Activated T-helper 17 cell treated with anti-CD3 and anti-CD28 coated beads, Interleukin-2, amount 50 U/mL, for 72 hours (primary cell): ENCODE data around the gene CRYZL1. TPM values are rescaled to one million over a fixed set of nuclear protein-coding genes. Genes with fewer than 3 reads are reported as not detected.

Source experiments
- ATAC-seq: fragments of 150-1000 bp; cut with Tn5 transposase; replicated peaks from 2 replicates; pipeline ENCODE4 v1.10.0; 2021; ENCODE audit warnings: mild to moderate bottlenecking, moderate library complexity
- H3K27ac Mint-ChIP-seq: one replicate; pipeline ENCODE4 v1.8.0; 2022; ENCODE audit warnings: mixed read lengths
- H3K27me3 Mint-ChIP-seq: one replicate; pipeline ENCODE4 v1.8.0; 2022; ENCODE audit warnings: mixed read lengths
- H3K36me3 Mint-ChIP-seq: one replicate; pipeline ENCODE4 v1.8.0; 2022; ENCODE audit warnings: low read depth, mild to moderate bottlenecking, mixed read lengths
- H3K4me1 Mint-ChIP-seq: one replicate; pipeline ENCODE4 v1.8.0; 2022; ENCODE audit warnings: mixed read lengths
- H3K4me3 Mint-ChIP-seq: one replicate; pipeline ENCODE4 v1.8.0; 2022; ENCODE audit warnings: mild to moderate bottlenecking, mixed read lengths
- H3K9me3 Mint-ChIP-seq: one replicate; pipeline ENCODE4 v1.8.0; 2022; ENCODE audit warnings: mixed read lengths
- total RNA-seq, 2 donors: library from RNA; stranded (reverse); gene quantifications; one replicate each; pipeline ENCODE4 v1.2.3, GENCODE V29; 2022

CRYZL1 gene
- total RNA-seq, 2 donors from 2014 or later: 29.5 to 52.8 TPM

DNA sequence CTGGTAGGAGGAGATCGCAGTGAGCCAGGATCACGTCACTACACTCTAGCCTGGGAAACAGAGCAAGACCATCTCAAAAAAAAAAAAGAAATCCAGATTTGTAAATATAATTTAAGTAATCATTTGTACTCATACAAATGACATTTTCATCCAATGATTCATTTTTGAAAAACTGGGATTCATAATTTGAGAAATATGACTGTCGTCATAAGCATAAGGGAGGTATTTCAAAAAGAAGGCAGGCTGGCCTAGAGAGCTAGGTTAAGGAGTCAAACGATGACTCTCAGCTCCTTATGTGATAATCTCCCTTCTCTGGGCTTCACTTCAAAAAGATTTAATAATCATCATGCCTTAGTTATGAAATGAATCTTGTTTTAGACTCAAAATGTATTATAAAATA is 101.9 kb downstream of the CRYZL1 start:
- Mint-ChIP-seq H3K4me1 (peaks cover 15% of the 10 kb centered on the region), H3K9me3 (no peaks in the 10 kb centered on the region), H3K36me3 (peaks cover 92% of the 10 kb centered on the region), H3K4me3 (no peak overlapping the region), H3K27me3 (no peaks in the 10 kb centered on the region), H3K27ac (no peak overlapping the region)
- ATAC-seq: no peak

Other genes with a start within 250 kb of the CRYZL1 start
- 1 to 10 TPM; 5.8 to 8.5 TPM for gene IFNGR2, start 238.3 kb downstream of the CRYZL1 start, total RNA-seq
- 10 to 100 TPM; 20.0 to 22.5 TPM for gene TMEM50B, start 161.8 kb downstream of the CRYZL1 start, total RNA-seq
- gene DNAJC28, start 150.0 kb downstream of the CRYZL1 start, total RNA-seq: under 1 TPM; 0.54 to 0.79 TPM
- gene GART, start 99.6 kb downstream of the CRYZL1 start, total RNA-seq: 100 to 1,000 TPM in 1 of 2 donors, 10 to 100 TPM in 1; 91.9 to 196 TPM
- gene SON, start 98.7 kb downstream of the CRYZL1 start, total RNA-seq: 100 to 1,000 TPM; 242 to 282 TPM
- 10 to 100 TPM; 39.8 to 43.0 TPM for gene DONSON, start 53.1 kb downstream of the CRYZL1 start, total RNA-seq
- 1 to 10 TPM; 3.8 to 4.3 TPM for gene ITSN1, start 760 bp upstream of the CRYZL1 start, total RNA-seq